ENCODE results near the gene CABLES2.

GRCh38 chr20:62361799-62362589, 45.1 kb downstream of the CABLES2 start:
- TF ChIP-seq CTCF (IDR thresholded peaks at IDR 0.05) (no peak), POLR2A (IDR thresholded peaks at IDR 0.05) (no peak)
